Muscle layer of colon (tissue), 2 donors: ENCODE data around the gene MAP10.

Source experiments
- H3K27ac ChIP-seq: one replicate; pipeline ENCODE4 v1.7.0; 2013; ENCODE audit warnings: low read depth, mild to moderate bottlenecking, low read length, moderate library complexity
- H3K27me3 ChIP-seq, 2 donors: one replicate each; pipeline ENCODE4 v1.7.0; 2013; ENCODE audit warnings: low read length in 2 of 2, mild to moderate bottlenecking in 2 of 2; ENCODE audit not compliant: insufficient read depth in 2 of 2, control insufficient read depth in 1 of 2
- H3K36me3 ChIP-seq: one replicate; pipeline ENCODE4 v1.7.0; 2013; ENCODE audit warnings: mild to moderate bottlenecking, low read length; ENCODE audit not compliant: insufficient read depth
- H3K4me1 ChIP-seq: one replicate; pipeline ENCODE4 v1.7.0; 2013; ENCODE audit warnings: mild to moderate bottlenecking, low read length; ENCODE audit not compliant: insufficient read depth
- H3K4me3 ChIP-seq, 2 donors: one replicate each; pipeline ENCODE4 v1.7.0; 2013; ENCODE audit warnings: low read length in 2 of 2, low read depth in 1 of 2, mild to moderate bottlenecking in 1 of 2, moderate library complexity in 1 of 2
- H3K9ac ChIP-seq: one replicate; pipeline ENCODE4 v1.7.0; 2013; ENCODE audit warnings: low read length
- H3K9me3 ChIP-seq: one replicate; pipeline ENCODE4 v1.7.0; 2013; ENCODE audit warnings: mild to moderate bottlenecking, low read length
- donor health status: abdominal sarcoma.
- donor health status: Adenocarcinoma of cecum.

The MAP10 gene

GRCh38 chr1:232805269-232806185 lies at the start of gene MAP10:
Gene MAP10 (plus strand): TSS chr1:232805416. CDS start chr1:232805450, 34 bp downstream.
- peak within 1 kb of the TSS; percentile 45 for H3K27ac ChIP-seq
- no peaks in the 10 kb centered on the region for H3K36me3 ChIP-seq
- H3K9ac ChIP-seq, result peak within 1 kb of the TSS; percentile 6
- H3K4me1 ChIP-seq, result peaks cover 8% of the 10 kb centered on the region
- peak within 1 kb of the TSS; percentile 63 to 66 for H3K4me3 ChIP-seq
- no peaks in the 10 kb centered on the region for H3K9me3 ChIP-seq
- no peaks in the 10 kb centered on the region for H3K27me3 ChIP-seq

- no peaks in the 10 kb centered on the region for H3K27me3 ChIP-seq
- no peak overlapping the region for H3K27ac ChIP-seq
- no peaks in the 10 kb centered on the region for H3K9me3 ChIP-seq
- H3K4me3 ChIP-seq, result no peak overlapping the region
- H3K9ac ChIP-seq, result no peak overlapping the region
- H3K36me3 ChIP-seq, result no peaks in the 10 kb centered on the region
- H3K4me1 ChIP-seq, result peaks cover 38% of the 10 kb centered on the region
Observed at GRCh38 chr1:232764458-232765251, 40.6 kb upstream of the MAP10 start.

GRCh38 chr1:232765542-232765941 lies 39.7 kb upstream of the MAP10 start:
- Histone ChIP-seq H3K27me3 (no peaks in the 10 kb centered on the region), H3K4me1 (peaks cover 38% of the 10 kb centered on the region), H3K4me3 (no peak overlapping the region), H3K36me3 (no peaks in the 10 kb centered on the region), H3K27ac (no peak overlapping the region), H3K9ac (no peak overlapping the region), H3K9me3 (no peaks in the 10 kb centered on the region)

GRCh38 chr1:232766241-232766890 lies 38.9 kb upstream of the MAP10 start:
- Histone ChIP-seq H3K27me3 (no peaks in the 10 kb centered on the region), H3K4me1 (peaks cover 38% of the 10 kb centered on the region), H3K9me3 (no peaks in the 10 kb centered on the region), H3K36me3 (no peaks in the 10 kb centered on the region), H3K9ac (no peak overlapping the region), H3K4me3 (no peak overlapping the region), H3K27ac (peak overlapping the region; percentile 59)

- Histone ChIP-seq H3K9me3 (no peaks in the 10 kb centered on the region), H3K4me3 (no peak overlapping the region), H3K36me3 (no peaks in the 10 kb centered on the region), H3K4me1 (peaks cover 38% of the 10 kb centered on the region), H3K27ac (peak overlapping the region; percentile 59), H3K27me3 (no peaks in the 10 kb centered on the region), H3K9ac (no peak overlapping the region)
Observed at GRCh38 chr1:232766904-232767303, 38.3 kb upstream of the MAP10 start.

- Histone ChIP-seq H3K27me3 (no peaks in the 10 kb centered on the region), H3K27ac (peak overlapping the region; percentile 59), H3K4me1 (peaks cover 38% of the 10 kb centered on the region), H3K4me3 (no peak overlapping the region), H3K36me3 (no peaks in the 10 kb centered on the region), H3K9me3 (no peaks in the 10 kb centered on the region), H3K9ac (no peak overlapping the region)
Observed at GRCh38 chr1:232767305-232768074, 37.7 kb upstream of the MAP10 start.

- Histone ChIP-seq H3K4me3 (no peak overlapping the region), H3K4me1 (peaks cover 38% of the 10 kb centered on the region), H3K9ac (no peak overlapping the region), H3K9me3 (no peaks in the 10 kb centered on the region), H3K27me3 (no peaks in the 10 kb centered on the region), H3K27ac (no peak overlapping the region), H3K36me3 (no peaks in the 10 kb centered on the region)
Observed at GRCh38 chr1:232768793-232769192, 36.4 kb upstream of the MAP10 start.

GRCh38 chr1:232769733-232770132 lies 35.5 kb upstream of the MAP10 start:
- Histone ChIP-seq H3K9ac (no peak overlapping the region), H3K4me3 (no peak overlapping the region), H3K27ac (no peak overlapping the region), H3K27me3 (no peaks in the 10 kb centered on the region), H3K4me1 (peaks cover 31% of the 10 kb centered on the region), H3K36me3 (no peaks in the 10 kb centered on the region), H3K9me3 (no peaks in the 10 kb centered on the region)

GRCh38 chr1:232773752-232774151 lies 31.5 kb upstream of the MAP10 start:
- H3K27ac ChIP-seq, result no peak overlapping the region
- no peaks in the 10 kb centered on the region for H3K9me3 ChIP-seq
- H3K36me3 ChIP-seq, result no peaks in the 10 kb centered on the region
- H3K4me1 ChIP-seq, result no peaks in the 10 kb centered on the region
- H3K27me3 ChIP-seq, result no peaks in the 10 kb centered on the region
- H3K9ac ChIP-seq, result no peak overlapping the region
- no peak overlapping the region for H3K4me3 ChIP-seq

GRCh38 chr1:232776526-232777106 lies 28.6 kb upstream of the MAP10 start:
- Histone ChIP-seq H3K27me3 (no peaks in the 10 kb centered on the region), H3K4me3 (no peak overlapping the region), H3K36me3 (no peaks in the 10 kb centered on the region), H3K9me3 (no peaks in the 10 kb centered on the region), H3K27ac (no peak overlapping the region), H3K9ac (no peak overlapping the region), H3K4me1 (no peaks in the 10 kb centered on the region)
